H1 (cell line): ENCODE data around the gene SPINK5. TPM values are rescaled to one million over a fixed set of nuclear protein-coding genes. Genes with fewer than 3 reads are reported as not detected.

ENCODE experiments used
- CTCF ChIA-PET: fragments of 300-600 bp; sonication (Branson Sonifier 250); formaldehyde crosslinking; loops from one replicate; lab custom pipeline; 2021; ENCODE audit not compliant: partially characterized antibody; lab: Charles Lee
- POLR2A ChIA-PET: fragments of 300-600 bp; sonication (Branson Sonifier 250); formaldehyde crosslinking; loops from one replicate; lab custom pipeline; 2021; ENCODE audit warnings: inconsistent platforms; ENCODE audit not compliant: partially characterized antibody; lab: Charles Lee
- DNase-seq, 2 experiments: peaks; one replicate each; pipeline versions ENCODE4 v3.0.0 to v3.0.0-alpha.2; 2010 to 2022; ENCODE audit warnings: low spot score in 2 of 2, low read depth in 1 of 2, mixed read lengths in 1 of 2
- FAIRE-seq: peaks from 2 replicates; lab custom pipeline; 2011; peaks lifted over from hg19 to GRCh38; lab: Jason Lieb, UNC
- H2AFZ ChIP-seq: 2 replicates; pipeline ENCODE4 v1.8.1; 2012; ENCODE audit warnings: low read length, inconsistent platforms
- H2AK5ac ChIP-seq: 2 replicates; pipeline ENCODE4 v1.6.1; 2013; ENCODE audit warnings: low read depth, low read length
- H2BK120ac ChIP-seq: replicated peaks from 2 replicates; pipeline ENCODE3; 2013; ENCODE audit warnings: low read depth, low read length, inconsistent platforms
- H2BK12ac ChIP-seq: 2 replicates; pipeline ENCODE4 v1.6.1; 2013; ENCODE audit warnings: low read depth, low read length
- H2BK15ac ChIP-seq: 2 replicates; pipeline ENCODE4 v1.6.1; 2013; ENCODE audit warnings: low read length
- H2BK20ac ChIP-seq: 2 replicates; pipeline ENCODE4 v1.6.1; 2013; ENCODE audit warnings: low read length
- H2BK5ac ChIP-seq: 2 replicates; pipeline ENCODE4 v1.6.1; 2013; ENCODE audit warnings: low read depth, low read length
- H3K14ac ChIP-seq: 2 replicates; pipeline ENCODE4 v1.6.1; 2013; ENCODE audit warnings: inconsistent platforms; ENCODE audit not compliant: insufficient read length
- H3K18ac ChIP-seq: 2 replicates; pipeline ENCODE4 v1.6.1; 2013; ENCODE audit warnings: low read length; ENCODE audit errors: extremely low read depth
- H3K23ac ChIP-seq: 2 replicates; pipeline ENCODE4 v1.6.1; 2013; ENCODE audit warnings: inconsistent platforms; ENCODE audit not compliant: insufficient read length
- H3K23me2 ChIP-seq: 2 replicates; pipeline ENCODE4 v1.6.1; 2013; ENCODE audit warnings: low read depth, low read length
- H3K27ac ChIP-seq: 2 replicates; pipeline ENCODE4 v1.6.1; 2011; ENCODE audit warnings: low read depth, low read length, inconsistent platforms
- H3K27me3 ChIP-seq, 4 experiments: replicated peaks in 1 of 4; 1 replicate in 1 of 4; 2 replicates in 3 of 4; pipeline versions ENCODE4 v1.6.1 to v1.8.1; 2011 to 2013; ENCODE audit warnings: low read length in 3 of 4, mild to moderate bottlenecking in 3 of 4, inconsistent platforms in 2 of 4, mixed read lengths in 2 of 4, moderate library complexity in 1 of 4; ENCODE audit not compliant: control insufficient read depth in 3 of 4, insufficient read depth in 3 of 4; ENCODE audit errors: extremely low read depth in 1 of 4
- H3K36me3 ChIP-seq, 4 experiments: 2 replicates each; pipeline versions ENCODE4 v1.6.1 to v1.8.1; 2011 to 2013; ENCODE audit warnings: mild to moderate bottlenecking in 4 of 4, low read length in 3 of 4, moderate library complexity in 2 of 4, control low read depth in 1 of 4, inconsistent platforms in 1 of 4; ENCODE audit not compliant: insufficient read depth in 4 of 4, control insufficient read depth in 2 of 4
- H3K4ac ChIP-seq: replicated peaks from 2 replicates; pipeline ENCODE3; 2013; ENCODE audit warnings: low read length, low read depth, mixed read lengths, inconsistent platforms; ENCODE audit not compliant: insufficient read length
- H3K4me1 ChIP-seq, 4 experiments: replicated peaks in 1 of 4; 1 replicate in 1 of 4; 2 replicates in 3 of 4; pipeline versions ENCODE4 v1.6.1 to v1.8.1; 2011 to 2013; ENCODE audit warnings: low read length in 3 of 4, inconsistent platforms in 2 of 4, mixed read lengths in 1 of 4; ENCODE audit not compliant: insufficient read depth in 4 of 4, control insufficient read depth in 3 of 4
- H3K4me2 ChIP-seq, 2 experiments: 2 replicates each; pipeline versions ENCODE4 v1.6.1 to v1.8.1; 2011 to 2013; ENCODE audit warnings: low read depth in 2 of 2, low read length in 2 of 2, control low read depth in 1 of 2, inconsistent platforms in 1 of 2, mild to moderate bottlenecking in 1 of 2; ENCODE audit not compliant: insufficient read depth in 1 of 2
- H3K4me3 ChIP-seq, 4 experiments: fragments of 200-600, 300-600 bp in 1 of 4; sonication (generic), shearing (Covaris generic), sonication (Bioruptor Twin) in 1 of 4; 2 replicates each; pipeline versions ENCODE4 v1.5.1 to v1.8.1; 2011 to 2016; ENCODE audit warnings: low read length in 4 of 4, low read depth in 3 of 4, control low read depth in 2 of 4, inconsistent platforms in 2 of 4, mild to moderate bottlenecking in 2 of 4, mixed read lengths in 1 of 4, moderate library complexity in 1 of 4; ENCODE audit not compliant: insufficient read depth in 2 of 4; ENCODE audit errors: extremely low read depth in 1 of 4
- H3K56ac ChIP-seq: replicated peaks from 2 replicates; pipeline ENCODE3; 2013; ENCODE audit warnings: low read depth, mild to moderate bottlenecking, mixed read lengths, low read length, inconsistent platforms; ENCODE audit not compliant: insufficient read length
- H3K79me1 ChIP-seq: 2 replicates; pipeline ENCODE4 v1.6.1; 2013; ENCODE audit warnings: low read depth, low read length, control low read depth
- H3K79me2 ChIP-seq, 2 experiments: 2 replicates each; pipeline versions ENCODE4 v1.6.1 to v1.8.1; 2012 to 2013; ENCODE audit warnings: low read length in 2 of 2, mild to moderate bottlenecking in 2 of 2, inconsistent platforms in 1 of 2; ENCODE audit not compliant: insufficient read depth in 2 of 2, control insufficient read depth in 1 of 2
- H3K9ac ChIP-seq, 4 experiments: replicated peaks in 1 of 4; 1 replicate in 1 of 4; 2 replicates in 3 of 4; pipeline versions ENCODE4 v1.6.1 to v1.8.1; 2011 to 2013; ENCODE audit warnings: low read depth in 3 of 4, low read length in 3 of 4, control low read depth in 2 of 4, mild to moderate bottlenecking in 2 of 4, moderate library complexity in 2 of 4, inconsistent platforms in 1 of 4; ENCODE audit errors: extremely low read depth in 1 of 4
- H3K9me3 ChIP-seq, 2 experiments: 2 replicates each; pipeline versions ENCODE4 v1.6.1 to v1.8.1; 2012 to 2013; ENCODE audit warnings: mild to moderate bottlenecking in 2 of 2, moderate library complexity in 2 of 2, control low read depth in 1 of 2, inconsistent platforms in 1 of 2, low read depth in 1 of 2, low read length in 1 of 2, mixed read lengths in 1 of 2; ENCODE audit not compliant: insufficient read depth in 2 of 2
- H4K20me1 ChIP-seq, 2 experiments: replicated peaks in 1 of 2; 2 replicates each; pipeline versions ENCODE3 to v1.8.1; 2011 to 2013; ENCODE audit warnings: inconsistent platforms in 2 of 2, low read length in 2 of 2, mild to moderate bottlenecking in 1 of 2; ENCODE audit not compliant: insufficient read depth in 2 of 2, control insufficient read depth in 1 of 2
- H4K5ac ChIP-seq: 2 replicates; pipeline ENCODE4 v1.6.1; 2013; ENCODE audit warnings: low read length, low read depth, mixed read lengths, inconsistent platforms; ENCODE audit not compliant: insufficient read length
- H4K8ac ChIP-seq: 2 replicates; pipeline ENCODE4 v1.8.0; 2013; ENCODE audit warnings: mild to moderate bottlenecking, moderate library complexity, low read length, inconsistent platforms; ENCODE audit not compliant: insufficient read depth; ENCODE audit errors: extremely low read depth
- H4K91ac ChIP-seq: replicated peaks from 2 replicates; pipeline ENCODE3; 2013; ENCODE audit warnings: low read length, mixed read lengths, inconsistent platforms; ENCODE audit not compliant: insufficient read length
- BRCA1 ChIP-seq: IDR thresholded peaks from 2 replicates; pipeline ENCODE4 v1.6.1; 2012; ENCODE audit warnings: low read depth, low read length, improper control_type of control experiment
- CHD1 ChIP-seq: IDR thresholded peaks from 2 replicates; pipeline ENCODE4 v1.6.1; 2012; ENCODE audit warnings: low read depth, low read length, improper control_type of control experiment
- EGR1 ChIP-seq: IDR thresholded peaks from 2 replicates; pipeline ENCODE4 v1.6.1; 2011; ENCODE audit warnings: low read depth, low read length, borderline replicate concordance
- FOSL1 ChIP-seq: IDR thresholded peaks from 2 replicates; pipeline ENCODE4 v1.6.1; 2011; ENCODE audit warnings: mild to moderate bottlenecking, low read depth, low read length, moderate library complexity; ENCODE audit not compliant: insufficient read depth
- GABPA ChIP-seq: IDR thresholded peaks from 2 replicates; pipeline ENCODE4 v1.6.1; 2011; ENCODE audit warnings: mild to moderate bottlenecking, low read length, moderate library complexity, borderline replicate concordance; ENCODE audit not compliant: insufficient read depth
- HDAC2 ChIP-seq, 2 experiments: fragments of 300-600 bp in 1 of 2; sonication (generic) in 1 of 2; IDR thresholded peaks; 2 replicates each; pipeline ENCODE4 v1.6.1; 2011 to 2012; ENCODE audit warnings: low read depth in 2 of 2, low read length in 2 of 2, mild to moderate bottlenecking in 2 of 2, moderate library complexity in 2 of 2, borderline replicate concordance in 1 of 2, inconsistent platforms in 1 of 2
- JUN ChIP-seq: IDR thresholded peaks from 2 replicates; pipeline ENCODE4 v1.6.1; 2011; ENCODE audit warnings: low read depth, mild to moderate bottlenecking, improper control_type of control experiment, low read length
- KDM5A ChIP-seq: fragments of 200-600 bp; IDR thresholded peaks from 2 replicates; pipeline ENCODE4 v1.7.1; 2012; ENCODE audit warnings: mild to moderate bottlenecking, low read length, inconsistent platforms, mixed read lengths
- NANOG ChIP-seq: IDR thresholded peaks from 2 replicates; pipeline ENCODE4 v1.6.1; 2011; ENCODE audit warnings: low read length, low read depth, mild to moderate bottlenecking, inconsistent platforms; ENCODE audit not compliant: insufficient read depth, poor library complexity, severe bottlenecking
- RFX5 ChIP-seq: IDR thresholded peaks from 2 replicates; pipeline ENCODE4 v1.6.1; 2011; ENCODE audit warnings: low read depth, low read length, improper control_type of control experiment, borderline replicate concordance
- SIRT6 ChIP-seq: IDR thresholded peaks from one replicate; pipeline ENCODE4 v1.7.1; 2012; ENCODE audit warnings: low read length, inconsistent platforms
- SP4 ChIP-seq: IDR thresholded peaks from 2 replicates; pipeline ENCODE4 v1.6.1; 2012; ENCODE audit warnings: low read length, inconsistent platforms
- TCF12 ChIP-seq: IDR thresholded peaks from 2 replicates; pipeline ENCODE4 v1.6.1; 2011; ENCODE audit warnings: low read depth, mild to moderate bottlenecking, low read length
- WGBS, 2 experiments: shearing (Covaris generic) in 1 of 2; methylation state at CpG; one replicate each; pipeline versions ENCODE4 v1.1.6 to v1.1.7; 2013 to 2015; ENCODE audit warnings: low lambda C conversion rate in 2 of 2, mixed read lengths in 2 of 2, inconsistent platforms in 1 of 2, low coverage in 1 of 2, missing lambda C conversion rate in 1 of 2; ENCODE audit not compliant: insufficient replicate concordance in 2 of 2, insufficient coverage in 1 of 2, insufficient read length in 1 of 2; ENCODE audit errors: extremely low coverage in 1 of 2, missing lambda C conversion rate in 1 of 2; 5-methylcytosine and 5-hydroxymethylcytosine counted together
- polyA plus RNA-seq, 7 experiments: library from polyadenylated mRNA; depleted of rRNA in 3 of 7; stranded (reverse) in 5 of 7; unstranded in 2 of 7; fragments of >200 nt in 5 of 7; fragments of 200-250 nt in 2 of 7; gene quantifications; 1 replicate in 5 of 7; 2 replicates in 1 of 7; 4 replicates in 1 of 7; pipeline versions ENCODE4 v1.2.1 to v1.2.3, GENCODE V29; 2011 to 2013; ENCODE audit warnings: missing spikeins in 2 of 7, mixed read lengths in 2 of 7
- total RNA-seq: library from RNA; stranded (reverse); fragmentation: NEBNext Ultra II Directional; extraction: Animal tissue kit (Norgen Biotek cat#: 25700); gene quantifications from 2 replicates; pipeline ENCODE4 v1.2.1, GENCODE V29; 2021

The SPINK5 gene
- total and polyA plus RNA-seq, 2 of the 8 experiments (the other 6 are each of a cell fraction or from before 2014, with no cell fraction given), result 1.4 to 2.2 TPM

GRCh38 chr5:148166550-148167283 is 102.9 kb downstream of the SPINK5 start:
- ChIA-PET POLR2A (interaction anchor here (0.5 kb wide), 1 partner anchor 291 kb away, joined by 3 read pairs; no protein-coding TSS in a partner anchor), CTCF (interaction anchor here (1.0 to 1.9 kb wide), 2 partner anchors 9 to 13 kb away, joined by 3 to 7 read pairs; no protein-coding TSS in a partner anchor)
- Histone ChIP-seq H2BK12ac (no peak overlapping the region), H3K27ac (no peak overlapping the region), H3K23me2 (no peaks in the 10 kb centered on the region), H3K4me3 (no peak overlapping the region), H2BK15ac (no peak overlapping the region), H4K8ac (no peak overlapping the region), H4K91ac (no peak overlapping the region), H3K36me3 (no peaks in the 10 kb centered on the region), H2BK5ac (no peak overlapping the region), H3K27me3 (no peaks in the 10 kb centered on the region), H3K79me2 (no peaks in the 10 kb centered on the region), H3K79me1 (no peaks in the 10 kb centered on the region), H3K9ac (no peak overlapping the region), H3K14ac (no peak overlapping the region), H2AFZ (no peak overlapping the region), H2BK20ac (no peak overlapping the region), H4K20me1 (no peaks in the 10 kb centered on the region), H3K56ac (no peak overlapping the region), H3K4ac (no peak overlapping the region), H3K4me2 (no peak overlapping the region), H3K23ac (no peak overlapping the region), H2BK120ac (no peak overlapping the region), H4K5ac (no peak overlapping the region), H3K4me1 (no peaks in the 10 kb centered on the region), H3K18ac (no peak overlapping the region), H3K9me3 (0 out of 4 replicates have a peak, but pooled peaks cover 0 to 2% of the 10 kb centered on the region in 2 experiments), H2AK5ac (no peak overlapping the region)
- FAIRE-seq (no peak), DNase-seq (no peak)
- 93% methylated on average over 4 of the region's 4 CpGs; no CpG with 5 or more reads in 1 of the 2 experiments for WGBS, 2 experiments
- TF ChIP-seq EGR1 (no peak), GABPA (no peak), BRCA1 (no peak), CHD1 (no peak), NANOG (no peak), HDAC2 (IDR thresholded peaks at IDR 0.05; ENCODE audit: borderline replicate concordance in 1 of 2, low read depth in 2 of 2, low read length in 2 of 2) (no peak), RFX5 (no peak), SIRT6 (no peak), SP4 (no peak), TCF12 (no peak), JUN (no peak), FOSL1 (no peak), KDM5A (no peak)
